ENCODE data around the gene ERVW-1.
"Not testable (repeated sequence)": the region's sequence is repeated elsewhere in the genome, so short reads cannot be mapped to it uniquely, and the experiment has no call there.

DNA sequence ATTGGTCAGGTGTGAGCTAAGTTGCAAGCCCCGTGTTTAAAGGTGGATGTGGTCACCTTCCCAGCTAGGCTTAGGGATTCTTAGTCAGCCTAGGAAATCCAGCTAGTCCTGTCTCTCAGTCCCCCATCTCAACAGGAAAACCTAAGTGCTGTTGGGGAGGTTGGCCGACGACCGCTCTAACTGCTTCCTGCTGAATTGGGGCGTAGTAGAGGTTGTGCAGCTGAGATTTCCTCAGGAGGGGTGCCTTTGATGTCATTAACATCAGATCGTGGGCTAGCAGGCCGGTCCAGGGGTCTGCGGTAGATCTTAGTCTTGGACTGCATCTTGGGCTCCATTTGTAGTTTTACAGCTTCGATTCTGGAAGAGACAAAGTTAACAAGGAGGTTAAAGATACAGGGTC is 9.2 kb downstream of the ERVW-1 start:
- TF ChIP-seq, protein P1, sequence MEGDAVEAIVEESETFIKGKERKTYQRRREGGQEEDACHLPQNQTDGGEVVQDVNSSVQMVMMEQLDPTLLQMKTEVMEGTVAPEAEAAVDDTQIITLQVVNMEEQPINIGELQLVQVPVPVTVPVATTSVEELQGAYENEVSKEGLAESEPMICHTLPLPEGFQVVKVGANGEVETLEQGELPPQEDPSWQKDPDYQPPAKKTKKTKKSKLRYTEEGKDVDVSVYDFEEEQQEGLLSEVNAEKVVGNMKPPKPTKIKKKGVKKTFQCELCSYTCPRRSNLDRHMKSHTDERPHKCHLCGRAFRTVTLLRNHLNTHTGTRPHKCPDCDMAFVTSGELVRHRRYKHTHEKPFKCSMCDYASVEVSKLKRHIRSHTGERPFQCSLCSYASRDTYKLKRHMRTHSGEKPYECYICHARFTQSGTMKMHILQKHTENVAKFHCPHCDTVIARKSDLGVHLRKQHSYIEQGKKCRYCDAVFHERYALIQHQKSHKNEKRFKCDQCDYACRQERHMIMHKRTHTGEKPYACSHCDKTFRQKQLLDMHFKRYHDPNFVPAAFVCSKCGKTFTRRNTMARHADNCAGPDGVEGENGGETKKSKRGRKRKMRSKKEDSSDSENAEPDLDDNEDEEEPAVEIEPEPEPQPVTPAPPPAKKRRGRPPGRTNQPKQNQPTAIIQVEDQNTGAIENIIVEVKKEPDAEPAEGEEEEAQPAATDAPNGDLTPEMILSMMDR (IDR thresholded peaks at IDR 0.05; ENCODE audit: borderline replicate concordance, extremely low read depth, low read length, poor library complexity, severe bottlenecking): not testable (repeated sequence)
- not testable (repeated sequence) for TF ChIP-seq EZH2 (IDR thresholded peaks at IDR 0.05; ENCODE audit: borderline replicate concordance, low read depth, low read length, severe bottlenecking)

All from DND-41 (cell line).